Measurements from ENCODE around the gene AGBL5.
"Not testable (repeated sequence)": the region's sequence is repeated elsewhere in the genome, so short reads cannot be mapped to it uniquely, and the experiment has no call there.

AGBL5 gene

DNA sequence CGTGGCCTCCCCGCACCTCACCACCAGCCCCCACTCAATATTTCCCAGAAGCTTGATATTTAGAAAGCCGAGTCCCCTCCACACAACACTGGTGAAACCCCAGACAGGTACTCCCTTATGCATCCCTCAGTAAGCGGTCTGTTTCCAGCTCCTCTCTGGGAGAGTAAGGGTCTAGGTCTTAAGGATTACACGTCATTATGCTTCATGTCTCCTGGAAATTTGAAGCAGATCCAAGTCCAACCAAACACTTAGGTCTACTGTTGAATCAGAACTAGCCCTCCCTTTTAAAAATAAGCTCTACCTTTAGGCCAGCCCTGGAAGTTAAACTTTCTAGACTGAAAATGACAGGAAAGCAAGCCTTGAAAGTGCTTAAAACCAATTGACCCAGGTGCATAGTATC is 21.5 kb downstream of the AGBL5 start:
- H2AFZ ChIP-seq (ENCODE audit: low read length): no peak overlapping the region

DNA sequence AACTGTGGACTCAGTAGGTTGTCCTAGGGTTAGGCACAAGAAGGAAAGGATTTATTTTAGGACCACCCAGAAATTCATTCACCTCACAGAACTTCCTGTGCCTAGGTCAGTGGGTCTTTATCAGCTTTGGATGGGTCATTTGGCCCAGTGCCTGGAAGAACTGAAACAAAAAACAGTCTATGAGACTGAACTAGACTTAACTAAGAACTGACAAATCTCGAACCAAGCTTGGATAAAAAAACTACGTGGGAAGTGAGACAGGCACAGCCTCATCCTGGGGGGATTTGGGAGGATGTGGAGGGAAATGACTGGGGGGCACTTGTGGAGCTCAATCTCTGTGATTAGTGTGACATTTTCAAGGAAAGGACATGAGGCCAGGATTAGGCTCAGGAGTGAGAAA is 22.3 kb downstream of the AGBL5 start:
- peaks cover 25% of the 10 kb centered on the region for H3F3A ChIP-seq (ENCODE audit: insufficient read depth, low read length)
- no peak overlapping the region for H2AFZ ChIP-seq (ENCODE audit: low read length)
- H3K27me3 ChIP-seq (replicated peaks; ENCODE audit: insufficient read depth, low read length): no peaks in the 10 kb centered on the region
- H3K4me1 ChIP-seq (ENCODE audit: low read length): peaks cover 55% of the 10 kb centered on the region
- no peak for TF ChIP-seq EZH2 (optimal IDR thresholded peaks at IDR 0.05; ENCODE audit: low read depth, low read length)
- no peak for TF ChIP-seq EZH2phosphoT487 (IDR thresholded peaks at IDR 0.05; ENCODE audit: low read length)
- TF ChIP-seq, protein P1, sequence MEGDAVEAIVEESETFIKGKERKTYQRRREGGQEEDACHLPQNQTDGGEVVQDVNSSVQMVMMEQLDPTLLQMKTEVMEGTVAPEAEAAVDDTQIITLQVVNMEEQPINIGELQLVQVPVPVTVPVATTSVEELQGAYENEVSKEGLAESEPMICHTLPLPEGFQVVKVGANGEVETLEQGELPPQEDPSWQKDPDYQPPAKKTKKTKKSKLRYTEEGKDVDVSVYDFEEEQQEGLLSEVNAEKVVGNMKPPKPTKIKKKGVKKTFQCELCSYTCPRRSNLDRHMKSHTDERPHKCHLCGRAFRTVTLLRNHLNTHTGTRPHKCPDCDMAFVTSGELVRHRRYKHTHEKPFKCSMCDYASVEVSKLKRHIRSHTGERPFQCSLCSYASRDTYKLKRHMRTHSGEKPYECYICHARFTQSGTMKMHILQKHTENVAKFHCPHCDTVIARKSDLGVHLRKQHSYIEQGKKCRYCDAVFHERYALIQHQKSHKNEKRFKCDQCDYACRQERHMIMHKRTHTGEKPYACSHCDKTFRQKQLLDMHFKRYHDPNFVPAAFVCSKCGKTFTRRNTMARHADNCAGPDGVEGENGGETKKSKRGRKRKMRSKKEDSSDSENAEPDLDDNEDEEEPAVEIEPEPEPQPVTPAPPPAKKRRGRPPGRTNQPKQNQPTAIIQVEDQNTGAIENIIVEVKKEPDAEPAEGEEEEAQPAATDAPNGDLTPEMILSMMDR (IDR thresholded peaks at IDR 0.05; ENCODE audit: low read length): no peak
- H3K4me3 ChIP-seq (ENCODE audit: low read length): no peak overlapping the region
- H3K4me2 ChIP-seq (ENCODE audit: low read depth, low read length): no peak overlapping the region
- no peak overlapping the region for H3K9ac ChIP-seq (ENCODE audit: low read length)
- no peaks in the 10 kb centered on the region for H4K20me1 ChIP-seq (ENCODE audit: insufficient read depth, low read length)
- H3K27ac ChIP-seq (ENCODE audit: low read length): no peak overlapping the region
- H3K9me3 ChIP-seq (replicated peaks; ENCODE audit: insufficient read depth, low read length): no peaks in the 10 kb centered on the region
- H3K9me2 ChIP-seq (replicated peaks; ENCODE audit: insufficient read depth, low read length): no peaks in the 10 kb centered on the region
- no peaks in the 10 kb centered on the region for H3K36me3 ChIP-seq (replicated peaks; ENCODE audit: insufficient read depth, low read length)
- DNase-seq: no peak
- H3K79me2 ChIP-seq (ENCODE audit: low read length): peaks cover 32% of the 10 kb centered on the region

More for the DNA sequence above, 21.5 kb downstream of the AGBL5 start:
- TF ChIP-seq, protein P1 (IDR thresholded peaks at IDR 0.05; ENCODE audit: low read length): no peak
- TF ChIP-seq EZH2phosphoT487 (IDR thresholded peaks at IDR 0.05; ENCODE audit: low read length): no peak
- TF ChIP-seq EZH2 (optimal IDR thresholded peaks at IDR 0.05; ENCODE audit: low read depth, low read length): no peak
- Histone ChIP-seq H3K4me2 (ENCODE audit: low read depth, low read length) (no peak overlapping the region), H3F3A (ENCODE audit: insufficient read depth, low read length) (peaks cover 25% of the 10 kb centered on the region), H3K9me3 (replicated peaks; ENCODE audit: insufficient read depth, low read length) (no peaks in the 10 kb centered on the region), H3K4me3 (ENCODE audit: low read length) (no peak overlapping the region), H3K27me3 (replicated peaks; ENCODE audit: insufficient read depth, low read length) (no peaks in the 10 kb centered on the region), H4K20me1 (ENCODE audit: insufficient read depth, low read length) (no peaks in the 10 kb centered on the region), H3K9ac (ENCODE audit: low read length) (no peak overlapping the region), H3K79me2 (ENCODE audit: low read length) (peaks cover 33% of the 10 kb centered on the region), H3K36me3 (replicated peaks; ENCODE audit: insufficient read depth, low read length) (no peaks in the 10 kb centered on the region), H3K4me1 (ENCODE audit: low read length) (peaks cover 54% of the 10 kb centered on the region), H3K27ac (ENCODE audit: low read length) (no peak overlapping the region), H3K9me2 (replicated peaks; ENCODE audit: insufficient read depth, low read length) (no peaks in the 10 kb centered on the region)
- DNase-seq: no peak

DNA sequence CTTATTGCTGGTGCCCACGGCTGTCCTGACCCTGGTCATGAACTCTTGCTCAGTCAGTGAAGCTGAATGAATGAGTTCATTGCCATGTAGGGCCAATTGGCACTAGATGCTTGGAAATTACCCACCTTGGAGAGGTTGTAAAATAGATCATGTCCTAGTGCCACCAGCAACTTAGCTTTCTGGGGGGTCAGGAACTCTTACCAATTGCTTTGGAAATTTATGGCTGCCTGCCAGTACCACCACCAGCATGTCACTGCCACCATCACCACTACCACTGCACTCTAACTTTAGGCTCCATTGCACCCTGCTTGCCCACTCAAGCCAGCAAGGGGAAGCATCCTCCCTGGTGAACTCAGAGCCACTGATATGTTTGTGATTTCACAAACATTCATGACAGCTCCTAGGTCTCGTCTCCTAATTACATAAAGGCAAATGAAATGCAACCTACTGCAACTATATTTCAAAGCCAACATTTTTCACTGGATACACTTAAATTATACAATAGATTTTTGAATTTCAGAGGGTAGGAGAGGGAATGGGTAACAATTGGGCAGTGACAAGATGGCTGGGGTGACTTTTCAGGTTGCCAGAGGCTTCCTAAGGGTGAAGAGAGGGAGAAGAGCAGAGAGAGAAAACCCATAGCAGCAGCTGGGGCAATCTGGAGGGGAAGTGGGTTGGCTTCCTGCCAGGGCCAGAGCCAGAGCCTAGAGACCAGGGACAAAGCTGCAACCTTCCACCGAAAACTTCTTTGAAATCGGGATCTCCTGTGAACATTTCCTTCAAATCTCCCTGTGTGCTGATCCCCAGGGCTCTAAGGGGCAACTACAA is 23.5 kb downstream of the AGBL5 start:
- H3K27ac ChIP-seq (ENCODE audit: low read length): peak overlapping the region; percentile 49
- peak overlapping the region; percentile 15; the same call in 1 of the 2 replicates for H3K9ac ChIP-seq (ENCODE audit: low read length)

DNA sequence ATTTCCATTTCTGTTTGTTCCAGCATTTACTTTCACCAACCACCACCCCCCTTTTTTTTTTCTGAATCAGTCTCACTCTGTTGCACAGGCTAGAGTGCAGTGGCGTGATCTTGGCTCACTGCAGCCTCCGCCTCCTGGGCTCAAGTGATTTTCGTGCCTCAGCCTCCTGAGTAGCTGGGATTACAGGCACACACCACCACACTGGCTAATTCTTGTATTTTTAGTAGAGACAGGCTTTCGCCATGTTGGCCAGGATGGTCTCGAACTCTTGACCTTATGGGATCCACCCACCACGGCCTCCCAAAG is 24.1 kb downstream of the AGBL5 start:
- H3K27ac ChIP-seq (ENCODE audit: low read length): peak overlapping the region; percentile 49; the same call in 1 of the 2 replicates
- H3K9me2 ChIP-seq (replicated peaks; ENCODE audit: insufficient read depth, low read length); H3K27me3 ChIP-seq (replicated peaks; ENCODE audit: insufficient read depth, low read length); H4K20me1 ChIP-seq (ENCODE audit: insufficient read depth, low read length); H3K4me3 ChIP-seq (ENCODE audit: low read length); H3K9me3 ChIP-seq (replicated peaks; ENCODE audit: insufficient read depth, low read length); H3K36me3 ChIP-seq (replicated peaks; ENCODE audit: insufficient read depth, low read length); DNase-seq: not testable (repeated sequence)
- H2AFZ ChIP-seq (ENCODE audit: low read length): peak overlapping the region; percentile 46
- H3K4me2 ChIP-seq (ENCODE audit: low read depth, low read length): peak overlapping the region; percentile 56
- H3F3A ChIP-seq (ENCODE audit: insufficient read depth, low read length): peaks cover 28% of the 10 kb centered on the region
- peaks cover 53% of the 10 kb centered on the region for H3K4me1 ChIP-seq (ENCODE audit: low read length)
- peak overlapping the region; percentile 15; the same call in 1 of the 2 replicates for H3K9ac ChIP-seq (ENCODE audit: low read length)
- peaks cover 28% of the 10 kb centered on the region for H3K79me2 ChIP-seq (ENCODE audit: low read length)

More for the DNA sequence above, 23.5 kb downstream of the AGBL5 start:
- no peaks in the 10 kb centered on the region for H3K9me3 ChIP-seq (replicated peaks; ENCODE audit: insufficient read depth, low read length)
- H3K4me3 ChIP-seq (ENCODE audit: low read length): no peak overlapping the region
- peak; percentile 57 for DNase-seq
- peaks cover 53% of the 10 kb centered on the region for H3K4me1 ChIP-seq (ENCODE audit: low read length)
- TF ChIP-seq EZH2phosphoT487 (IDR thresholded peaks at IDR 0.05; ENCODE audit: low read length) (no peak), EZH2 (optimal IDR thresholded peaks at IDR 0.05; ENCODE audit: low read depth, low read length) (no peak)
- TF ChIP-seq, protein P1 (IDR thresholded peaks at IDR 0.05; ENCODE audit: low read length): no peak
- peaks cover 31% of the 10 kb centered on the region for H3K79me2 ChIP-seq (ENCODE audit: low read length)
- H3K9me2 ChIP-seq (replicated peaks; ENCODE audit: insufficient read depth, low read length): no peaks in the 10 kb centered on the region
- H3K36me3 ChIP-seq (replicated peaks; ENCODE audit: insufficient read depth, low read length): no peaks in the 10 kb centered on the region
- no peaks in the 10 kb centered on the region for H4K20me1 ChIP-seq (ENCODE audit: insufficient read depth, low read length)
- no peaks in the 10 kb centered on the region for H3K27me3 ChIP-seq (replicated peaks; ENCODE audit: insufficient read depth, low read length)
- H3K4me2 ChIP-seq (ENCODE audit: low read depth, low read length): peak overlapping the region; percentile 56
- H3F3A ChIP-seq (ENCODE audit: insufficient read depth, low read length): peaks cover 26% of the 10 kb centered on the region
- H2AFZ ChIP-seq (ENCODE audit: low read length): peak overlapping the region; percentile 46

All from MM.1S (cell line).